Measurements from ENCODE around the gene CEP152.
"Not testable (repeated sequence)": the region's sequence is repeated elsewhere in the genome, so short reads cannot be mapped to it uniquely, and the experiment has no call there.

The CEP152 gene

DNA sequence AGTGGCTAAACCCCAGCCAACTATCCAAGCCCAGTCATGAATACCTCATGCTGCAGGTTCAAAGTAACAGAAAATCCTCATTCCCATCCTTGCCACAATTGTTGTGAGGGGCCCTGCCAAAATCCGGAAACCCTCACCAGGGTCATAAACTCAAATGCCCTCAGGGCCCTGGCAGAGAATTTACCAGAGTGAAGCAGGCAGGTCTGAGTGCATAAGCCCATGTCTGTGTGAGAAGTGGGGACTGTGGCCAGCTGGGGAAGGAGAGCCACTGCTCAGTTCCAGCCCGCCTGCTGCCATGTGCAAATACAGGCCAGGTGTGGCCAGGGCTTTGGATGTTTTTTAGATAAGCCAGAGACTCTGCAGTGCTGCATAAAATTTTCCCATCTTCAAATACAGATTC lies 7.0 kb downstream of the CEP152 start:
- DNase-seq (ENCODE audit: low read depth), result no peak

DNA sequence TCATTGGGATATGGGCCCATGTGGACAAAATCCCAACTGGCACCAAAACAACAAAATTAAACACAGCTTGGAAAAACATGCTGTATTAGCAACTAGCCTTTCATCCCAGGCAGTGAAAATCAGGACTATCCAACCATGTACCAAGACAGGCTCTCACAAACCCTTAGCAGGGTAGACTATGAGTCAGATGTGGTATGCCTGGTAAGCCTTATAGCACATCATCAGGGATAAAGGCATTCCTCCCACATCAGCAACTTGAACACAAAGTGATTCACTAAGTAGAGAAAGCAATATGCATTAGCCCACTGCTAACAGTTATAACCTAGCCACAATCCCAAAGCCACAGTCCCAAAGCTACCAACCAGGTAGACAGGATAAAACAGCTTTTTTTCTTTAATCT lies 8.0 kb downstream of the CEP152 start:
- DNase-seq (ENCODE audit: low read depth), result peak; percentile 98

DNA sequence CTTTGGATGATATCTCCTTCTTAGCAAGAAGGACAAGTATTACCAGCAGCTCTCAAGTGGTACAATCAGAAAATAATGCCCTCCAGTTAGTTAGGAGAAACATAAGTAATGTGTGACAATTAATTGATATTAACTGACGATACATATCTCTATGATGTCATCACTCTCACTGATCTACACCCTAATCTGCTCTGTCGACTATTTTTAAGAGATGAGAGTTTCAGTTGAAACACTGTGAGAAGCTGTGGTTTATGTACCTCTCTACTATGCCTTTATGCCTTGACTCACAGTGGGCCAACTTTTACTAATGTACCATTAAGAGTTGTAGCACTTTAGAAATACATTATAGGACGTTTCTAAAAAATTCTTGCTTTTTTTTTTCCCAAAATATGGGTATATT lies 8.6 kb downstream of the CEP152 start:
- no peak for DNase-seq (ENCODE audit: low read depth)

DNA sequence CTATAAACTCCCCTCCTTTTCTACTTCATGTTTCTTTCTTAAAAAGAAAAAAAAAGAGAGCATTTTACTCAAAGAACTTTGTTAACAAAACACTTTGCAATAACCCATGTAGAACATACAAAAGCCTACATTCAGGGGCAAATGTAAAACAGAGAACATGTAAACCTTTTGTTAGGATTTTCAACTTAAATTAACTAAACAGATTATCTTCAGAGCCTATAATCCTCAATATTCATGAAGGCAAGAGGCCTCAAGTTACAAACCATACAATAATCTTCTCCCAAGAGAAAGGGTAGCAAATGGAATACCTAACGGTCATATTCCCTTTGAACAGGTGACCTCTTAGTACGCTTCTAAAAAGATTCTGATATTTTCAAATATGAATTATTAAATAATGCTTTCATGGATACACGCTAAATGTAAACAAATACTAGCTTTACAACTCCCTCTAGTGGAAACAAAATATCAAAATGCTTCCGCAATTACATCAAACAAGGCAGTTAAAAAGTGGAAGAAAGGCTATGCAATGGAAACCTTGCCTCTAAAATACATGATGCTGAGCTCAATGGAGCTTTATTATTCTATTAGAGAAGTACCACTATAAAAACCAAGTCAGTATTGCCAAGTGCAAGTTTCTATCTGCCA lies 9.9 kb downstream of the CEP152 start:
- DNase-seq (ENCODE audit: low read depth), result peak; percentile 61

DNA sequence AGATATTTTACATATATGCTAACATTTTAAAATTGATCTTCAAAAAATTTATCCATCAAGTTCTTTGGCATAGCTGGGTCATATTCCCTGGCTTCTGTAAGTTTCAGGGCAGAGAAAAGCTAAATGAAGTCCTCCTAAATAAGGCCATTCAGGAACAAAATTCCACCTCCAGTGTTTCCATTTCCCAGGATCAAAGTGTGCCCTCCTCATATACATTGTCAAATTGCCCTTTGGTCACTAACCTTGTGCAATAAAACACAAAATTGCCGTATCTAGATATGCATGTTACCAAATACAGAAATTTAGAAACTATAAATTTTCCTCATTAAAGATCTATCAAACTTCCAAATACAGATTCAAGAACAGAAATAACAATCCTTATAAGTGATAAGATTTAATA lies 10.6 kb downstream of the CEP152 start:
- DNase-seq (ENCODE audit: low read depth), result no peak

DNA sequence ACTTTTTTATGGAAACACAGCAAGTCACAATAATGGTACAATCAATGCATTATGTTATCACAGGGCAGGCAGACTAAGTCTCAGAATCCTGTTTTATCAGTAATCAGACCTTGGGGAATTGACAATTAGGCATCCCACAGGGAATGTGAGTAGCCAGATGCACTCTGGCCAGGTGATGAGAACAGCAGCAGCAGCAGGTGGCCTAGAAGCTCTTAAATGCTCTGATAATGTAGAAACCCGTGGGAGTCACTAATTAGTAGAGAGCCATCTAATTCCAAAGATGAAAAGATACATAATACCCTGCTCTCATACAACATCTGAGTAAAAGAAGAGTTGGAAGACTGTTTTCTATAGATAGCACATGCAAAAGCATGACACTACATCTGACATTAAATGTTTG lies 12.6 kb downstream of the CEP152 start:
- DNase-seq (ENCODE audit: low read depth), result no peak

DNA sequence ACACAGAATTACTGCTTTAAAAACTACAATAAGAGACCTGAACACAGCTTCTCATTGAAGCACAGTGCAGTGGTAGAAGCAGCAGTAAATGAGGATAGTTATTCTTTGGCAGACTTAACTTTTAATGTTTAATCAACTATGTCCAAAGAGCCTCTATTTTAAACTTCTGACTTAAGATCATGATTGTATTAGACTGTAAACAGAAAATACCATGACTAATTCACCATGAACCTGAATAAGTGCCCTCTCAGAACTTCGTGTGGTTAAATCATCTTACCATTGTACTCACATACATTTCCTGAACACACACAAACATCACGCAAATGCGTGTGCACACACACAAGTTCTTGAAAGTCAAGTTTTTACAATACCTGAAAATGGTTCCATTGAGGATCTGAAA lies 13.9 kb downstream of the CEP152 start:
- peak; percentile 68 for DNase-seq (ENCODE audit: low read depth)

DNA sequence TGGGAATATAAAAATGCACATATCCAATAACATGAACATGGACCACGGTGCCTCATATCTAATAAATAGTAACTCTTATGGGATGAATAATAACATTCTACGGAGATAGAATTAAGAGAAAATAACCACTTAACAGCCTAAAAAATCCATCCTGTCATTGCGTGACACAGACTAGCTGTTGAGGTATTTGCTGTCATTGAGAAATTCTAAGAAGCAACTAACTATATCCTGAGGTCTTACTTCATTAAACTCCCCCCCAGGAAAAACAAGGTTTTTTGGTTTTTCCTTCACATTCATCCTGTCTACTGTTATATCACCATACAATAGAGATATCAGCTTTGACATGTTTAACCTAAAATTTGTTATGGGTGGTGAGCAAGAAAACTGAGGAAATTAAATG lies 14.3 kb downstream of the CEP152 start:
- DNase-seq (ENCODE audit: low read depth), result no peak

DNA sequence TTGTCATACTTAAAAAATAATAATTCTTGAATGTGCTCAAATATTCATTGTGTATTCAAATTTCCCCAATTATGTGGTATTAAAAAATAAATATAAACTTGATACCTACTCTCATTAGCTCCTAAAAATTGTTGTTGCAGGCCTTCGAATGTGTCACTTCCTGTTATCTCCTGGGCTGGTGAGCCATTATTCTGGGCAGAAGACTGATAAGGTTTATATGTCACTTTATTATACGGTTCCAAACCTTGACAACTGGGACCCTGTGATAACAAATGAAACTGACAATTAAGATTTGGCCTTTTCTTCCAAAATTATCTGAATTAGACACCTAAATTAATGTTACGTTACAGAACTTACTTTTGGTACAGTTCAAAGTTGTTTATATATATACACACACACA lies 15.0 kb downstream of the CEP152 start:
- no peak for DNase-seq (ENCODE audit: low read depth)

DNA sequence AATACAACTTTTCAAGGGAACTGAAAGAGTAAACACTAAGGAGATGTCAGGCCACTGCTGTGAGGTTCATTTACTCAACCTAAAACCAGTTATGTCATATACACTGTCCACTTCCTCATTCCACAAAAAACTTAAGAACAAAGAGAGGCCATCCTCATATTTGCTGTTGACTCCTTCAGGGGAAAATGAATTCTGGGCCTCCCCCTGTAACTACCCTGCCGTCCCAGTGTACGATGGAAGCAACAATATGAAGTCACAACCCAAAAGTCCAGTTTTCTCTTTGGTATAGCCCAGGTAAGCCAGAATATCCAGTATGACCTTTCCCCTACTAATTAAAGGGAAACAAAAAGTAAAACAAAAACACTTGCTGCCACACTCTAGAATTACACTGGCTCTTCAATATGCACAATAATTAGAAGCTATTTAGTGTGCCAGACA lies 16.2 kb downstream of the CEP152 start:
- no peak for DNase-seq (ENCODE audit: low read depth)

DNA sequence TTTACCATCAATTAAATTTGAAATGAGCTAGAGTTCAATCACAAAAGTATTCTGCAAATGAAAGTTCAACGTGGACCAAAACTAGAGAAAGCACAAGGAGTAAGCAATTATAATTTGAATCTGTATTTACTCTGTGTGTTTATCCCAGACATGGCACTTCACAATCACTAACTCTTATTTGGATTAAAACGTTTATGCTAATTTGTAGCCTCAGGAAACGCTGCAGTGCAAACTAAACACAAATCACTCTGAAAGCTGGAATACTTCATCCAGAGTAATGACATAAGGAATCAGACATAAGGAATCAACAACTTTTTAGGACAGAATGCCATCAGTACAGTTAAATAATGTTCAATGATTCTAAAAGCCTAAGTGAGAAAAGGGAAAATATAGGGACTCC lies 18.5 kb downstream of the CEP152 start:
- no peak for DNase-seq (ENCODE audit: low read depth)

DNA sequence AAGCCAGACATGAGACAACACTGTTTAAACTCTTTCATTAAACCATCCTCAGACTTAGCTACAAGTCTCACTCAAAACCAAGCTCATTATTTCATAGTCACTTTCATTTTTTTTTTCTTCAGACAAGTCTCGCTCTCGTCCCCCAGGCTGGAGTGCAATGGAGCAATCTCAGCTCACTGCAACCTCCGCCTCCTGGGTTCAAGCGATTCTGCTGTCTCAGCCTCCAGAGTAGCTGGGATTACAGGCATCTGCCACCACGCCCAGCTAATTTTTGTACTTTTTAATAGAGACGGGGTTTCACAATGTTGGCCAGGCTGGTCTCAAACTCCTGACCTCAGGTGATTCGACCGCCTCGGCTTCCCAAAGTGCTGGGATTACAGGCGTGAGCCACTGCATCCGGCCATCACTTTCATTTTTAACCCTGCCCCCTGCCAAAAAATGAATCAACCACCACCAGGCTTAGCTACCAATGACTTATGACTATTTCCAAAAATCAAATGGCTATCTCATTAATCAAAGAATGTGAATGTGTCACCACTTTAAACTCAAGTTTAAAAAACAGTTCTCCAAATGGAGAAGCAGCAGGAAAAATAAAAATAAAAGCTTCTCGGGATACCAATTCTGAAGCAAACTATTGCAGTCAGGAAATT lies 20.3 kb downstream of the CEP152 start:
- not testable (repeated sequence) for DNase-seq (ENCODE audit: low read depth)

DNA sequence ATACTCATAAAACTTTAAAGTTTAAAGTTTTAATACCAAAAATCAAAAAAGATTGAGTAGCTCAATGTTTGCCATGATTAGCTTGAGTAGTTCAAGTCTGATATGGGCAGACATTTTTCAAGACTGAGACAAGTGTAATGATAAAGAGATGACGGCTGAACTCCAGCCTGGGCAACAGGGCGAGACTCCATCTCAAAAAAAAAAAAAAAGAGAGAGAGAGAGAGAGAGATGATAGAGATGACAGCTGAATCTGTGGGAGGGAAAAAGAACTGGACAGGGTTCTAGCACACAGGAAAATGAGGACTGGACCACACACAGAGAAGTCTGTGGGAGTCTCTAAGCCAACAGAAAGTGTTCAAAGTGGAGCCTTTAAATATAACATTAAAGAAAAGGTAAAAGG lies 25.2 kb downstream of the CEP152 start:
- DNase-seq (ENCODE audit: low read depth), result no peak

DNA sequence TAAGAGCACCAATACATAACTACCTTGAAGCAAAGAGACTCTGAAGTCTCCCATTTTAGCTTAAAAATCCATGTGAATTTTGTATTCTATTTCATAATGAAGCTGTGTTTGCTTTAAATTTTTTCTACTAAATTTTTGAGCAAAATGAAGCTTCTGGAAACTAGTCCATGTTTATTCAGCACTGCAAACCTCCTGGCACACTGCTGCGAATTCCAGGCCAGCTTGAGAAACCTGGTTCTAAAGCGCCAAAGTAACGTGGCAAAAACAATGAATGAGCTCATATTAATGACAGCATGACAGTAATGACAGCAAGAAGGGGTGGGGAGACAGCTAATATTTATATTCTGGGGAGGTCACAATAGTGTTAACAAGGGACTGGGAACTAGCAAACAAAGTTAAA lies 25.7 kb downstream of the CEP152 start:
- no peak for DNase-seq (ENCODE audit: low read depth)

DNA sequence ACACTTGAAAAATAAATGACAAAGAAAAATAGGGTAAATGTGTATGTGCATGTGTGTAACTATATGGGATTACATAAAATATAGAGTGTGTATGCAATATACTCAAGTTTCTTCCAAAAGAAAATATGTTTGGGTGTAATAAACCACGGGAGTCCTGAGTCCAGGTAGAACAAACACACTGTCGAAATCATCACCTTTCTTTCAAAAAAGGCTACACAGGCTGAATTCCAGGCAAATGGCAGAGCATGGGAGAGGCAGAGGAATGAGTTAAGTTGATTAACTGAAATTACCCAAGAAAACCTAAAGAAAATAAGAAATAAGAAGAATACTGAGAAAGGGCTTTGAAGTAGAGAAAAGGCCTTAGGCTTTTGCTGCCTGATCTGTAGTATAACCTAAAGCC lies 26.1 kb downstream of the CEP152 start:
- no peak for DNase-seq (ENCODE audit: low read depth)

DNA sequence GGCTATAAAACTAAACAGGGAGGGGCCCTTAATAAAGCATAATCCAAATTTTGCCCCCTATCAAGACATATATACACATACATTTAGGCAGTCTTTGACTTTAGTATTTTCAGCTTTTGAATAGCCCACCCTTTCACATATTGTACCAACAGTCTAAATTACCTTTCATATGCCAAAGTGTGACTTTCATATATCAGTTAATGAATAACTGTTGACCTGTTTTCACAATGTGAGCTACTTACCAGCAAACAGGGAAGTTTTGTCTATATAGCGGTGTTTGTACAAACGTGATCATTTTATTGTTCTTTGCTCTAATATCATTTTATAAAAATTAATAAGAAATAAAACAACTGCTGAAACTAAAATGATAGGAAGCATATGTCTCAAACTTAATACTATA lies 28.0 kb downstream of the CEP152 start:
- DNase-seq (ENCODE audit: low read depth), result no peak

DNA sequence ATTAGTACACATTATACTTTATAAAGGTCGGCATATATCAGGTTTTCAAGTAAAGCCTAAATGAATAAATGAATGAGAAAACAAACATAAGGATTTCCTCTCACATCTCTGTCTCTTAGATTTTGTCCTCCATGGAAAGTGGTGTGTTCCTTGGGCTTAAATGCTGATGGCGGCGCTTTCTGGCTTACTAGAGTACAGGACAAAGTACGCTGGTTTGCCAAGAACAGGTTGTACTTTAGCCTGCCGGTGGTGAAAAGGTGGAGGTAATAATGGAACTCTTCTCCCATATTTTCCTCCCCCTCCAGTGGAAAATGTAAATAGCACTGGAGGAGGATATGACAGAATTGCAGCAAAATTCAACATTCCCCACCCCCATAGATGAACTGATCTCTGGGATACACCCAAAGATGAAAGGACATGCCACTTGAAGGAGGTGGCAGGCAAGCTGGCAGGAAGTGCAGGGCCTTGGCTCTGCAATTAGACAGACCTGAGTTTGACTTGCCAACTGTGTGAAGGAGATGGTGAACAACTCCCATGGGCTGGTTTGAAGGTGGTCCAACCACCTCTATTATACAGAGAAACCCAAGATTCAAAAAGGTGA lies 29.3 kb downstream of the CEP152 start:
- DNase-seq (ENCODE audit: low read depth), result no peak

DNA sequence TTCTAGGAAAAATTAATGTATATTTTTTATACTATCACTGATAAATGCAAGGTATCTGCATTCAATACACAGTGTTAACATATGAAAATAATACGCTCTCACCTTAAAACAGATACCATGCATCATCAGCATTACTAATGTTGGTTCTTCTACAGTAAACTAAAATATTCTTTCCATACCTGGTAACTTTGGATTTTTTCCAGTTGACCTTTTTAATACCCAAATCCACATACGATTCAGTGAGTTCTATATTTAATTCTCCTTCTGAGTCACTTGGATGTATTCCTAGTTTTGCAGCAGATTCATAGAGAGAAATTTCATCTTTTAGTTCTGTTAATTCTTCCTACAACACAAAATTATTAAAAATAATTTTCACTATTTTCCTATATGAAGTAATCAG lies 29.9 kb downstream of the CEP152 start:
- no peak for DNase-seq (ENCODE audit: low read depth)

DNA sequence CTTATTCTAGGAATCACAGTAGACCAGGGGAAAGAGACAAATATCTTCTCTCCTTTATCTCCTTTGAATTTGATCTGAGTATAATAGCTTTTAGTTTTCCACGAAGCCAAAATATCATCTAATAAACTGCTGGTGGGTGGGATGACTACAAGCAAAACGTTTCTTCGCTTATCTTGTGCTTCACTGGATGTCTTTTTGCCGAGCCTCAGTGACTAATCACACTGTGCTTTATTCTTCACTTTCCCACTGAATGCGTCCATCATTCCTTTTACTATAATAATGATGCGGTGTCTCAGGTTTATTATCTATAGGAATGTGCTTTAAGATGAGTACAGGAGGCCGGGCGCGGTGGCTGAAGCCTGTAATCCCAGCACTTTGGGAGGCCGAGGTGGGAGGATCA lies 32.5 kb downstream of the CEP152 start:
- peak; percentile 12 for DNase-seq (ENCODE audit: low read depth)

DNA sequence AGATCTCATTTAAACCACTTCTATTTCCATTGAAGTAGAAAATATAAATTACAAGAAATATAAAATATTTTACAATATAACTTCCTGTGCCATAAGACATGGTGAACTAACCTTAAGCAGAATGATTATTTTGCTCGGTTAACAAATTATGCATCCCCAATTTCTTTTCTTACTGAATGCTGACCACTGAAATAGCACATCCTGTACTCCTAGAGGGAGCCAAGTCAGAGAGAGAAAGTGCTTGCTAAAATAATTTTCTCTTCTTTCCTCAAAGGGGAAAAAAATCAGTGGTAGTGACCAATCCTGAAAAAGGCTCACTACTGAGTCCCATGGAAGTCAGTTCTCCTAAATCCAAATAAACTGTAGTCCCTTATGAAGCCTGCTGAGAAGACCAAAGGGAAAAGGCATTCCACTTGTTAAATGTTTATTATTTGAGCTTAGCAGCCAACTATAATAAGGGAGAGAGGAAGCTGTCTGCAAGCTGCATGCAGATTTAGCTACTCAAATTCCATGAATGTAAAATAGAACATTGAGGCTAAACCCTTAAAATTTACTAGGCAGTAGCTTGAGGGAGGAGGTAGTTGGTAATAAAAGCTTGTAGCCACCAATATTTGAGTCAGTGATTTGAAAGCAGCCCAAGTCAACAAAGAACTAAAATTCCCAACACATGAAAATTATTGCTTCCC lies 33.1 kb downstream of the CEP152 start:
- no peak for DNase-seq (ENCODE audit: low read depth)

DNA sequence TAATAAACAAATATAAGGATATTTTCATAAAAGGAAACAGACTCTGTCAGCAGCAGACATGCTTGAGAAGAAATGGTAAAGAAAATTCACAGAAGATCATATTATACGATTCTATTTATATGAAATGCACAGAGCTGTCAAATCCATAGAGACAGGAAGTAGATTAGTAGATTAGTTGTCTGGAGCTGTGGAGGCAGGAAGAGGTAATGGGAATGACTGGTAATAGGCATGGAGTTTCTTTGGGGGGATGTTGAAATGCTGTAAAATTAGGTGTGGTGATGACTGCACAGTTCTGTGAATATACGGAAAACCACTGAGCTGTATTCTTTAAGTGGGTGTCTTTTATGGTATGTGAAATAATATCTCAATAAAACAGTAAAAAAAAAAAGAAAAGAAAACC lies 35.3 kb downstream of the CEP152 start:
- DNase-seq (ENCODE audit: low read depth), result peak; percentile 24

DNA sequence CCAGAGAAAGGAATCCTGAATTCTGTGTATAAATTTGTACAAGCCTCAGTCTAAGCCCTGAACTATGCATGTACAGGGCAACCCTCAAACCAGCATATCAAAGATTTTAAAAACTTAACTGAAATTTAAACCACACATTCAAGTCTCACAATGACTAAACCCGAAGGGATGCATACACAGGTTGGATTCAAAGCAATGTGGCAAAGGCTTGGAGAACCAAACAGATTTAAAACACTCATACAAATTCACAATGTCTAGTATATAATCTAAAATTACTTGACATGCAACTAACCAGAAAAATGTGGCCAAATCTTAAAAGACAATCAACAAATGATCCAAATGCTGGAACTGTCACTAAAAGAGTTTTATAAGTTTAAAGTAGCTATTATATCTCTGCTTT lies 36.4 kb downstream of the CEP152 start:
- peak; percentile 33 for DNase-seq (ENCODE audit: low read depth)

DNA sequence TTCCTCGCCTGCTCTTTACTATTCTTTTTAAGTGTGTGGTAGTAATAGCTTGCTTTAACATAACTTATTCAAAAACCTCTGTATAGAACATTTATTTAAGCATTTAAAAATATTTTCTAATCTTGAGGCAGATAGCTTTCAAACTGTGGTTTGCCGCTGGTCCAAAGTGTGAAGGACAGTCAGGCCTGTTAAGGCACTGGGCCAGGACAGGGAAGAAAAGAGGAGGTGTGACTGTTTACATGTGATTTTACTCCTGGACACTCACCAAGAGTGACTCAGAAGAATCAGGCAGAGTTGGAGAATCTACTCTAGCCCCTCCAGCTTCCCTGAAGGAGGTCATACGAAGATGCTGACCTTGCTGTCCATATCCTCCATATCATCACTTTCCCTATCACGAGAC lies 44.7 kb downstream of the CEP152 start:
- peak; percentile 38 for DNase-seq (ENCODE audit: low read depth)

Data from amniotic epithelial cell (primary cell).